B cell (primary cell): ENCODE measurements around the gene PLCL1.

Experiments used
- CTCF ChIP-seq: fragments of 200-600 bp; IDR thresholded peaks from one replicate; pipeline ENCODE4 v1.8.0; 2022; ENCODE audit warnings: antibody characterized with exemption, mild to moderate bottlenecking
- EZH2 ChIP-seq: IDR thresholded peaks from 2 replicates; pipeline ENCODE4 v1.6.1; 2012; ENCODE audit warnings: borderline replicate concordance, low read depth, mild to moderate bottlenecking, moderate library complexity, low read length; ENCODE audit not compliant: insufficient read depth, poor library complexity, severe bottlenecking

DNA sequence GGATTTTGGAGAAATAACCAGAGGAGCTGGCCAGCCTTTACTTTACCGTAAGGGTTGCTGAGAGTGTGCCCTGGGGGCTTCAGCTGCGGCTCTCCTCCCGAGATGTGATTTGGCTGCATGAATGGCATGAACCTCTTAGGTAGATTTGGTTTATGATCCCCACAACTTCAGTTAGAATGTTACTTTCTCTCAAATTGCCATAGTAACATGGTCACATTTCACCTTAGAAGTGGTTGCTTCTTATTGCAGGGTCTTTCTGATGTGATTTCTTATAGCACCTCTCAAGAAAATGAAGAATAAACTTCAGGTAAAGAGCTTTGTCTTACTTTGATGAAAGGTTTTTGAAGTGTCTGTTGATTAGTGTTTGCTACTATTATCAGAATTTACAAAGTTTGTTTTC, 5.6 kb downstream of the PLCL1 start:
- TF ChIP-seq CTCF (no peak), EZH2 (no peak)
